HG03103 (cell line): ENCODE measurements around the gene CLINT1.
"Not testable (repeated sequence)": the region's sequence is repeated elsewhere in the genome, so short reads cannot be mapped to it uniquely, and the experiment has no call there.

Experiments
- ATAC-seq: cut with Tn5 transposase; IDR thresholded peaks from one replicate; pipeline ENCODE4 v1.9.1; 2021; ENCODE audit warnings: low read depth; ENCODE audit not compliant: unreplicated experiment

The CLINT1 gene

DNA sequence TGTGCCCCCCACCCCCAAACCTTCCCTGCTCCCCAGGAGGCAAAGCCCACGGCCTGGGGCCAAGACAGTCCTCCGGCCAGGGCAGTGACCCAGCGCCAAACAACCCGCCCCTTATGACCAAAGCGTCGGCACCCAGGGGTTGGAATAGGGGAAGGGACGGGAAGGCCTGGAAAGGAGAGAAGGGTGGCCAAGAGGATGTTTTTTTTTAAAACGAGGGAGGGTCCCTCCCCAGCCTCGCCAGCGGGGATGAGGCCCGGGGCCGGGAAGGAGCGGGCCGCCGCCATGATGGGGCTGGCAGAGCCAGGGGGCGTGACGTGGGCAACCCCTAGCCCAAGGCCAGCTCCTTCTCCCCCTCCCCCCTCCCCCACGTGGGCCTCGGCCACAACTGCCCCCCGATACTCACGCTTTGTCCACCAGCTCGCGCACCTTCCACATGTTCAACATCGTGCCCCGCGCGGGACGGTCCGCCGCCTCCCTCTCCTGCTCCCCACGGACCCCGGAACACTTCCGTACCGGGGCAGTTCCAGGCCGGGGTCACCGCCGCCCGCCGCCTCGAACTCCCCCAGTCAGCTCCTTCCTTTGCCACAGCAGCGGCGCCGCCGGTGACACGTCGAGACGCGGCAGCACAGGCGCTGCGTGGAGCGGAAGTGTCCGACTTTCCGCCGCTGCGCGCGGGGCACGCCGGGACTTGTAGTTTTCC is at the start of gene CLINT1:
Gene CLINT1, minus strand, starts transcription at position 619 of the 700 bp plus-strand sequence. Its CDS starts 175 bp downstream, at position 444.
- peak; percentile 40 for ATAC-seq

DNA sequence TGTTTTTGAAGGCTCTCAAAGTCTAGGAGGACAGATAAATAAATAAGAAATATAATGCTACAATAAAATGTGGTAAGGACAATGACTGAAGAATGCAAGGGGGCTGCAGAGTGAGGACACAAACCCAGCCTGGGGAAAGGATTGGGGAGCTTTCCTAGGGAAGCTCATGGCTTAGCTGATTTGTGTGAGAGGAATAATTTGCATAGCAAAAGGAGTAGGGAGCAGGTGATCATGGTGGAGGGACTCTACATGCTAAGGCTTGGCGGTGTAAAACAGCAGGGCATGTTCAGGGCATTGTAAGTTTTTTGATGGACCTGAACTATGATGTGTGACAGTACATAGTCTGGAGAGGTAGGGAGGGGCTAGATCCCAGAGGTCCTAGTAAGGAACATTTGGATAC is 49.5 kb upstream of the CLINT1 start:
- no peak for ATAC-seq

DNA sequence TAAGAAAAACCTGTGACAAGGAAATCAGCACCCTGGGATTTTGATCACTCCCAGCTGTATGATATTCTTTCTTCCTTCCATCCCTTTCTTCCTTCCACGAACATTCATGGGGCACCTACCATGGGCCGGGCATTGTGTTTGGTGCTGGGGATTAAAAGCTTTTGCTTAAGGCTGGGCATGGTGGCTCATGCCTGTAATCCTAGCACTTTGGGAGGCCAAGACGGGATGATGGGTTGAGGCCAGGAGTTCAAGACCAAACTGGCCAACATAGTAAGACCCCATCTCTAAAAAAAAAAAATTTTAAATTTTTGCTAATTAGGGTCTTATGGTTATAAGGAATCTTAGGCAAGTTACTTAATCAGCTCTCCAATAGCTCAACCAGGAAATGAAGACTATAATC is 48.5 kb upstream of the CLINT1 start:
- no peak for ATAC-seq

DNA sequence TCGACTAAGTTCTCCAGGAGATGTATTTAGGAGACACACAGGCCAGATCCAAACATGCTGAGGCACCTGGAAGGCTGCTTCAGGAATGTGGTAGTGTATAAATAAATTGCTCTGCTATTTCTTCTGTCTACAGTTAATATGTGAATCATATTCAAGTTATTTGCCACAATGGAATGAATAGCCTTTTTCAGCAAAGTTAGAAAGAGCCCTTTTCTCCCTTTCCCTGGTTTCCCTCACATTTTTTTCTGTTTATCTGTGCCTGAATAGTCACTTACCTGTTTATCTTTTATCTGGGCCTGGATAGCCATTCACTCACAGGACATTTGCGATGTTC is 44.1 kb upstream of the CLINT1 start:
- ATAC-seq: no peak

DNA sequence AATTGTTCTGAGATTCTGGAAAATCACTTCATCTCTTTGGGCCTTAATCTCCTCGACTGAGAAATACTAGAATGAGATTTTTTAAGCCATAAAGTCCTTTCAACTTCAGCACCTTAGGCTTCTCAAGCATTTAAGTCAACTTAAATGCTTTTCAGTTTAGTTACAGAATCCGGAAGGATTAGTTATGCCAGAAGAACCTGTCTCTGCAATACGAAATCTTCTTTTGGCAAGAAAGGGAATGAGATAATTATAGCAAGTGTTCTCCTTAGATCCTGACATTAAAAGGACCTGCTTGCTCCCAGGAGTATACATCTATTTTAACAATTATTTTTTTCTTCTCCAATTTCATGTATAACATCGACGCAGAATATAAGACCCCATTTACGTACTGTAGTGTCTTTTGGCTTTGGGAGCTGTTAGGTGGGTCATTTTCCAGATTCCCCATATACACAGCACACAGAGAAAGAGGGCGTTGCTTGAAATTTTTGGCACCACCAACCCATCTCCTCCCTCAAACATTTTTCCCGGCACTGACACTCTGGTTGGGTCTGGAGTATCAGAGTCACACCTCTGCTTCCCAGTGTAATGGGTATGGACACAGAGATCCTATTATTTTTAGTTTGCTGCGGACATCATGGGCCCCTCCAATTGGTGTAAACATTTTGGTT is 43.6 kb upstream of the CLINT1 start:
- no peak for ATAC-seq

DNA sequence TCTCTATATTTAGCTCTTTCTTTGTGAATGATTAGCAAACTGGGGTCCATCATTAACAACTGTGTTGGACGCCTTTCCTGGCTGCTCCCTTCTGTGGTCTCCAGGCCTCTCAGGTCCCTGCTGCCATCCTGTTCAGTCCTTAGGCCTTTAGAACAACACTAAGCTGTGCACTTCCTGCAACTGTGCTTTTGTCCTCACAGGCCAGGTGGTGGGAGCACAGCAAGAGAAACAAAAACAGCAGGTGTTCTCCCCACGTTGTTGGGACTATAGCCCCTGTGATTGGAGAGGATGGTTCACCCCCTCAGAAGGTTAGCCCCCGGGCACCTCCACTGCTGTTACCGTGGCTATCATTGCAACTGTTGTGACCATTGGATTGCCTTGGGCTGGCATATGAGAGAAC is 41.7 kb upstream of the CLINT1 start:
- ATAC-seq: no peak

DNA sequence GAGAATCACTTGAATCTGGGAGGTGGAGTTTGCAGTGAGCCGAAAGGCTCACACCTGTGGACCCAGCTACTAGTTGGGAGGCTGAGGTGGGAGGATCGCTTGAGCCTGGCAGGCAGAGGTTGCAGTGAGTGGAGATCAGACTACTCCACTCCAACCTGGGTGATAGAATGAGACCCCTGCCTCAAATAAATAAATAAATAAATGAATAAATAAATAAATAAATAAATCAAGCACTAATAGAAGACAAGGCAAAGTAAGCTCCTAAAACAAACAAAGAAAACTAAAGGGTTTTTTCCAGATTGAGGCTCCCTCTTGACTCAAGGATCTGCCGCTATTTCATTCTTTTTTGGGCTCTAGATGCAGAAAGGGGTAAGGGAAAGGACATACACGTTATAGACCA is 34.7 kb upstream of the CLINT1 start:
- ATAC-seq: no peak

DNA sequence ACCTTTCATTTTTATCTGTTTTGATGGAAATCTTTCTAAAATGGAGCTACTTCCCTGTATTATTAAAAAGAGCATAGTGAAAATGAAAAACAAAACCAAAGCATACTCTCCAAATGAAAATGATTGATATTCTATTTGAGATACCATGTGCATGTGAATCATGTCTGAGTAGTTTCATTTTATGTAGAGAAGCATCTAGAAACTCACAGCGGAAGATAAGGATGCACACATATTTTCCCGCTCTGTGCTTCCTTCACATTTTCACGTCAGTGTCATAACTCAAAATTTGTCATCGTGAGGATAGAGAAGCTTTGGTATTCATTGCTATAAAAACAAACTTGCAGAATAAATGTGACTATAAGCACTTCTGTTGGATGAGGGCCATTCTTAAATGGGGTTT is 34.0 kb upstream of the CLINT1 start:
- ATAC-seq: no peak

DNA sequence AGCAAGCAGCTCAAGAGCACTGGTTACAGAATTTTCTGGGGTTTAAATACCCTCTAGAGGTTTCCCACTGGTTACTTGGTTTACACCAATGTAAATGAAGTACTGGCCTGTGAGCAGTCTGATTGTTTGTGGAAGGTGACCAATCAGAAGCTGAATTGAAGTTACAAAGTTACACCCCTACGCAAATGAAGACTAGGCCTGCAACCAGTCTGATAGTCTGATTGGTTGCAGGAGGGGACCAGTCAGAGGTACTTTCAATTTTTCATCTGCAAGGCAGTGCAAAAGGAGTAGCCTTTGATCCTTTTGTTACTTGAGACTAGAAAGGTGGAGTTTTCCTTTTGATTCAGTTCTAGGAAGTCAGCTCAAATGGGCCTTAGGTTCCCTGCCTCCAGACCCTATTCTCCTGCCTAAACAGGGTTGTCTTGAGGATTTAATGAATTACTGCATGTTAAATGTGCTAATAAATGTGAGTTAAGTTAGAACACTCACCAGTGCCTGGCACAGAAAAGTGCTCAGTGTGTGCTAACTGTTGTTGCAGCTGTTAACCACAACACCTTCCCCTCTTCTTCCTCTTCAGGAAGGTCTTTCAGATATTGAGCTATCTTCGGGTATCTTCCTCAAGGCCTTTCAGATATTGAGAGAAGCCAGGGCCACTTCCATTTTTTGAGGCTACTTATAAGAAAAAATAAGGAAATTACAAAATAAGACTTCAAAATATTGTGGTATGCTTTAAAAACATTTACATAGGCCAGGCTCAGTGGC is 32.1 kb upstream of the CLINT1 start:
- no peak for ATAC-seq

DNA sequence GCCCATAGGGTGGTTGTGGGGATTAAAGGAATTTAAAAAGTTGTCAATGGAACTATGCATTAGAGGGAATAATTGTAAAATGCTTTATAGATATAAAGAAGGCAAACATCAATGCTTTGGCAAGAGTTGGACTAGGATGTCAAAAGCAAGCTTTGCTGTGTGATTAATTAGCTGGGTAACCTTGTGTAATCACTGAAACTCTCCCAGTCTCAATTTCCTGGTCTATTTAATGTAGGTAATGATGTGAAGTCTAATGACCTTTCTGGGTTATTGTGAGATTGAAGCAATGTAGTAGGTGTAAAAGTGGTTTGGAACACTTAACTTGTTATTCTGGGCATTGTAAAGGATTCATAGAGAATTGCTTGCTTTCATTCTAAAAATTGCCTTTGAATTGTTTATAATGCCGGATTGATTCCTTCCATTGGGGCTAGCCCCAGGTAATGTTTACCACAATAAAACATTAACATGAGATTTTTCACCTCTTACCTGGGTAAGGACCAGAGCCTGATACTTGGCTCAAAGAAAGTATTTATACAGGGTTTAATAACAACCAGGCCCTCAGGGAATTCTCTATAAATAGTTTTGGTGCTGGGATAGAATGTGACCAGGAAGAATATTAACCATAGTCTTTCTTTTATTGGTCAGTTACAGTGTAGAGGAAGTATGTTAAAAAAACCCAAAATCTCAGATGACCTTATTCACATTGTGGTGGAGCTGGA is 30.0 kb upstream of the CLINT1 start:
- ATAC-seq: no peak

DNA sequence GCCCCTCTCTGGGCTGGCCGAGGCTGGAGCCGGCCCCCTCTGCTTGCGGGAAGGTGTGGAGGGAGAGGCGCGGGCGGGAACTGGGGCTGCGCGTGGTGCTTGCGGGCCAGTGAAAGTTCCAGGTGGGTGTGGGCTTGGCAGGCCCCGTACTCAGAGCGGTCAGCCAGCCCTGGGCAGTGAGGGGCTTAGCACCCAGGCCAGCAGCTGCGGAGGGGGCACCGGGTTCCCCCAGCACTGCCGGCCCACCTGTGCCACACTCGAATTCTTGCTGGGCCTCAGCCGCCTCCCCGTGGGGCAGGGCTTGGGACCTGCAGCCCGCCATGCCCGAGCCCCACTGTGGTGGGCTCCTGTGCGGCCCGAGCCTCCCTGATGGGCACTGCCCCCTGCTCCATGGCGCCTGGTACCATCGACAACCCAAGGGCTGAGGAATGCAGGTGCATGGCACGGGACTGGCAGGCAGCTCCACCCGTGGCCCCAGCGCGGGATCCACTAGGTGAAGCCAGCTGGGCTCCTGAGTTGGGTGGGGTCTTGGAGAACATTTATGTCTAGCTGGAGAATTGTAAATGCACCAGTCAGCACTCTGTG is 27.9 kb upstream of the CLINT1 start:
- ATAC-seq: no peak

DNA sequence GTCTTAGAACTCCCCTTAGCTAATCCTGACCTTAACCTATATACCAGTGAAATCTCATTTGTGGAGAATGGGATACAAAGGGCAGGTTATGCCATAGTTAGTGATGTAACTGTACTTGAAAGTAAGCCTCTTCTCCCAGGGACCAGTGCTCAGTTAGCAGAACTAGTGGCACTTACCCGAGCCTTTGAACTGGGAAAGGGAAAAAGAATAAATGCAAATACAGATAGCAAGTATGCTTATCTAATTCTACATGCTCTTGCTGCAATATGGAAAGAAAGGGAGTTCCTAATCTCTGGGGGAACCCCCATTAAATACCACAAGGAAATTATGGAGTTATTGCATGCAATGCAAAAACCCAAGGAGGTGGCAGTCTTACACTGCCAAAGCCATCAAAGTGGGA is 26.1 kb upstream of the CLINT1 start:
- not testable (repeated sequence) for ATAC-seq

DNA sequence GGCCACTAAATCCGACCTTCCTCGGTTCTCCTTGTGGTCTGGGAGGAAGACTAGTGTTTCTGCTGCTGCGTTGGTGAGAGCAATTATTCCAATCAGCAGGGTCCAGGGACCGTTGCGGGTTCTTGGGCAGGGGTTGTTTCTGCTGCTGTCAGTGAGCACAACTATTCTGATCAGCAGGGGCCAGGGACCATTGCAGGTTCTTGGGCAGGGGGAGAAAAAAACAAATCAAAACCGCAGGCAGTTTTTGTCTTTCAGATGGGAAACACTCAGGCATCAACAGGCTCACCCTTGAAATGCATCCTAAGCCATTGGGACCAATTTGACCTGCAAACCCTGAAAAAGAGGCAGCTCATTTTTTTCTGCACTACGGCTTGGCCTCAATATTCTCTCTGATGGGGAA is 22.6 kb upstream of the CLINT1 start:
- ATAC-seq: not testable (repeated sequence)

DNA sequence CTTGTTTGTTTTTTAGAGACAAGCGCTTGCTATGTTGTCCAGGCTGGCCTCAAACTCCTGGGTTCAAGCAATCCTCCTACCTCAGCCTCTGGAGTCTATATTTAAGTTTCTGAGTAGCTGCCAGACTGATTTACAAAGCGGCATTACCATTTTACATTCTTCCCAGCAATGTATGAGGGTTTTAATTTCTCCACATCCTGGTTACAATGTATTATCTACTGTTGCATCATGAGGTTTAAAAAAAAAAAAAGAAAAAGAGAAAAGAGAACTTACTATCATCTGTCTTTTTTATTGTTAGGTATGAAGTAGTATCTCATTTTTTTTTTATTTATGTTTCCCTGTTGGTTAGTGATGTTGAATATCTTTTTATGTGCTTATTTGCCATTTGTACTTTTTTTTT is 18.9 kb upstream of the CLINT1 start:
- ATAC-seq: no peak

DNA sequence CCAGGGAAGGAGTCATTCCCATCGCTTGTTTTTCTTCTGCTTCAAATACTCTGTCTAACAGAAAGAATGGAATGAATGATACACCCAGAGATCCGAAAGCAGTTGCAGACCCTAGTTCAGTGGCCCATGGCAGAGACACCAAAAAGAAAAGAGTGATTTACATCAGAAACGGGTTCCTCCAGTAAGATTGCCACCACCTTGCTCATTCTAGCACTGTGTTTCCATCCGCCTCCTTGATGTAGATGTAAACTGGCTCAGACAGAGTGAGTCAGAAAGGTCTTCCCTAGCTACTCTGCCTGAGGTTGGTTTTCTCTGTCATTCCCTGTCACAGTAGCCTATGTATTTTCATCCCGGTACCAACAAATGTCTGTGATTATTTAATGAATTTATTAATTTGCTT is 15.9 kb upstream of the CLINT1 start:
- no peak for ATAC-seq

DNA sequence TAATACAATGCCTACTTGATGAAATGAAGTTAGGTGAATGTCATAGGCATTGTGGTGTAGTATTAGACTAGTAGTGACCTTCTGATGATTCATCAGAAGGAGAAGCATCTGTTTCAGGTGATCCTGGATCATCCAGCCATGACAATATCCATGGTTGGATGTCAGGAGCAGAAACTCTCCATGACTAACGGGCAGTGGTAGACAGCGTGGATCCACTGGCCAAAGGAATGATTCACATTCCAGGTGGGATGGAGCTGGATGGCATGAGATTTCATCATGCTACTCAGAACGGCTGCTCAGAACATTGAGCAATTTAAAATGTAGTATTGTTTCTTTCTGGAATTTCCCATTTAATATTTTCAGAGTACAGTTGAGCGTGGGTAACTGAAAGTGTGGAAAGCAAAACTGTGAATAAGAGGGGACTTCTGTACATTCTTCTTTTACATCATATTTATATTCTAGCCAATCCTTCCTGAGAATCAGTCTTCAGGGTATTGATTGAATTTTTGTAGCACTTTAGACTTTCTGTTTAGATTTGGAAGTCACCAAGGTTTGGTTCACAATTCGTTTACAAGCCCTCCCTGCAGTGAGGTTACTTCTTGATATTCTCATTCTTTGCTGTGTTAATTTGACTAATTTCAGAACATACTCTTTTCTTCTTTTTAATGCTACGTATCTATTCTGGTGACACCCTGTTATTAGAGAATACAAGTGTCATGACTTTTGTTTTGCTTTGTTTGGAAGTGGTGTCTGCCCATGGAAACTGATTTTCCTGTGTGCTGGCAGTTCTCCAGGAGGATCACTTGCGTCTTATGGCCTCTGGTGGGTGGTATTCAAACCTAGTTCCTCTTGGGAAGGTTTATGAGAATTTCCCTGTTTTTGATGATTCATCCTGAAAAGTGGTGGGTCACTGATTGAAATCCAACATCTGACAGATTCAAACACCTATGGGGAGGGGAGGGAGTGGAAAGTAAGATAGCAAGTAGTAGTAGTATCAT is 12.2 kb upstream of the CLINT1 start:
- ATAC-seq: no peak

DNA sequence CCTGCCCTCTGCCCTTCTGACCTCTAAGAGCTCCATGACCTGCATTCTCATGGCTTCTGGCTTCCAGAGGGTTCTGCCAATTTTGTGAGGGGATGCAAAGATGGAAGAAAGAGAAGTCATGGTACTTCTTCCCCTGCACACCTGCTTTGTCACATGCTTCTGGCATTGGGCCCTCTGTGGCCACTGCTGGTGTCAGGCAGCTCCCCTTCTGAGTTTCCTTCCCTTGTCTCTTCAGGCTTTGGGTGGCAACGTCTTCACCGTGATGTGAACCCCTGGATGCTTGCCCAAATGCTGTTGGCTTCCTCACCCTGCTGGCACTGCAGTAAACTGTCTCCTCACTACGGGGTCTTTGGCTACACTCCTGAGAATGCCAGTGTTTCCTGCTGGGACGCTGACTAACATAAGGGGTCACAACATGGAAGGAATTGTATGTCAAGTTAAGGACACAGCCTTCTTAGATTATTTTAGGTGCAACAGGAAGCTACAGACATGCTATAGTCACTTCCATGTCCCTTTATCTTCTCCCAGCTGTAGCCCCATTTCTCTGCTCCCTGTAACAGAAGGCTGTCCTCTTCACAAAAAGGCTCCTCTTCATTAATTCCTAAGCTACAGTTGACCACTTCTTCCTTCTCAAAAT is 8.9 kb upstream of the CLINT1 start:
- no peak for ATAC-seq

DNA sequence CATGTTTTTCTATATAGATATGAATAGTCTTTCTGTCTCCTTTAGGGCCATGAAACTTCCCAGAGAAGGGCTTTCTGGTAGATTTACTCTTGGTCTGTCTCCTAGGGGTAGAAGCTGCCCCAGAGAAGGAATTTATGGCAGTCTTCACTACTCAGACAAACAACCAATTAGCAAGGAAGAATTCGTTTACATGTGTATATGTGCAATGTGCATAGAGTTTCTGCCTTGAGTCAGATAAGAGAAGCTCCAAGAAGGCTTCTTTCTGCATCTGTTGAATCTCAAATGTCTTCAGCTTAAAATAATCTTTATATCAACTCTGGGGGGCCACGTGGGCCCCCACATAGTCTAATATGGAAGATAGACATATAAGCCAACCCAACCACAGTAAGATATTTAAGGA is 7.6 kb upstream of the CLINT1 start:
- no peak for ATAC-seq

DNA sequence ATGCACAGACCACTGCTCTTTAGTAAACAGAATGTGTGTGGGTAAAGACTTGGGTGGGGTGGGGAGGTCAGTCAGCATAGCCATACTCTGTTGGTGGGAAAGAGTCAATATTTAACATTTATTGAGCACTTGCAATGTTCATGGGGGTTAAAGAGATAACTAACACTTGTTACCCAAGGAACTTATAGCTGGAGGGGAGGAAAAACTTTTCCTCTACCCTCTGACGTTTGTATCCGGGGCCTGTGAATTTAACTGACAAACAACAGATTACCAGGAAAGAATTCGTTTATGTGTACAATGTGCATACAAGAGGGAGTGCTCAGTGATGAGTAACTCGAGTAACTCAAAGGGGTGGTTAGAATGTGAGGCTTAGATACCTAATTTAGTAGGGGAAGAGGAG is 6.8 kb upstream of the CLINT1 start:
- ATAC-seq: no peak
